Chondrocyte (in vitro differentiated cells): ENCODE measurements around the gene RUNX1. TPM values are rescaled to one million over a fixed set of nuclear protein-coding genes. Genes with fewer than 3 reads are reported as not detected.
A peak's percentile ranks its signal among the peaks of the same experiment; 100 is the strongest.

Experiments used
- DNase-seq: peaks from one replicate; pipeline ENCODE4 v3.0.0; 2021; ENCODE audit warnings: mixed read lengths, low spot score
- H3K27ac Mint-ChIP-seq: one replicate; pipeline ENCODE4 v1.8.0; 2021; ENCODE audit warnings: mild to moderate bottlenecking, moderate library complexity, mixed read lengths; ENCODE audit not compliant: unreplicated experiment
- H3K27me3 Mint-ChIP-seq: 2 replicates; pipeline ENCODE4 v1.8.0; 2021; ENCODE audit warnings: low read depth, mixed read lengths
- H3K36me3 Mint-ChIP-seq: 2 replicates; pipeline ENCODE4 v1.8.0; 2021; ENCODE audit warnings: low read depth, mixed read lengths
- H3K4me1 Mint-ChIP-seq: 2 replicates; pipeline ENCODE4 v1.8.0; 2021; ENCODE audit warnings: low read depth, mild to moderate bottlenecking, mixed read lengths
- H3K4me3 Mint-ChIP-seq: one replicate; pipeline ENCODE4 v1.8.0; 2021; ENCODE audit warnings: mild to moderate bottlenecking, moderate library complexity, mixed read lengths; ENCODE audit not compliant: unreplicated experiment
- H3K9me3 Mint-ChIP-seq: 2 replicates; pipeline ENCODE4 v1.8.0; 2021; ENCODE audit warnings: low read depth, mixed read lengths
- total RNA-seq: library from RNA; stranded (reverse); gene quantifications from 3 replicates; pipeline ENCODE4 v1.2.1, GENCODE V29; 2021
- TF ChIP-seq, protein P1 (sequence below): fragments of 200-600 bp; sonication (generic); IDR thresholded peaks from 2 replicates; pipeline ENCODE4 v1.5.0; 2021; ENCODE audit warnings: antibody characterized with exemption, mild to moderate bottlenecking, moderate library complexity

RUNX1 gene
- total RNA-seq, 1 donor from 2014 or later: 37.9 TPM

DNA sequence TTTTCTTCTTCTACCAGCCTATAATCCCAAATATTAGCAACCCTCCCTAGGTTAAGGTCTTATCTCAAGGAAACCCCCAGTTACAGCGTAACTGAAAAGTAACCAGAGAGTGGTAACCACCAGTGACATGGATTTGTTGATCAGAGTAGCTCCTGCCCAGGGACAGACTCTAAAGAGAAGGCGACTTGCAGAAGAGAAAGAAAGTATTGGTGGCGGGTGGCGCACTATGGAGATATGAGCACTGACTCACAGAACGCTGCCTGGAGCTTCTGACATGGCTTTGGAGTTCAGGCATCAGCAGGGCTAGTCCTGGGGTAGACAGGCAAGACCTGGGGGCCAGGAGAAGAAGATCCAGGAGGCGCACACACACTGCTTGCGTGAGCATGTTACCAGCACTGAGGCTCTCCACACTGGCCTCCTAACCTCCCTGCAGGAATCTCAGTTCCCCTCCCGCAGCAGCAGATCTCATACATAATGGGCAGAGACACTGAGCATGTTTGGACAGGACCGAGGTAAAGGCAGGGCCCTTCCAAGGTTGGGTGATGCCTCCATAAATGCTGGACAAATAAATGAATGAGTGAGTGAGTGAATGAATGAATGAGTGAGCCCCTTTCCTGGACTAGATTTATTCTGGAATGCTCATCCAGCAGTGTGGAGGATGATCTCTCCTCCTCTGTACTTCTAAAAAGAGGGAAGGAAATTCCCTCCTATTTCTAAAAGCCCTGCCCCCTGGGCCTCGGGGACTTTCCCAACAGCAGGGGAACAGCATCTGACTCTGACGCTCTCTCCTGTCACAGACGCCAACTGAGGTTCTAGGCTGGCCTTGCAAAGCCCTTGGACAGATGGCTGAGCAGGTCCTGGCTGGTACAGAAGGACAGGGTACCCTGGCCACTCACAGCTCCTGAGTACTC, 204.8 kb downstream of the RUNX1 start:
- TF ChIP-seq, protein P1, sequence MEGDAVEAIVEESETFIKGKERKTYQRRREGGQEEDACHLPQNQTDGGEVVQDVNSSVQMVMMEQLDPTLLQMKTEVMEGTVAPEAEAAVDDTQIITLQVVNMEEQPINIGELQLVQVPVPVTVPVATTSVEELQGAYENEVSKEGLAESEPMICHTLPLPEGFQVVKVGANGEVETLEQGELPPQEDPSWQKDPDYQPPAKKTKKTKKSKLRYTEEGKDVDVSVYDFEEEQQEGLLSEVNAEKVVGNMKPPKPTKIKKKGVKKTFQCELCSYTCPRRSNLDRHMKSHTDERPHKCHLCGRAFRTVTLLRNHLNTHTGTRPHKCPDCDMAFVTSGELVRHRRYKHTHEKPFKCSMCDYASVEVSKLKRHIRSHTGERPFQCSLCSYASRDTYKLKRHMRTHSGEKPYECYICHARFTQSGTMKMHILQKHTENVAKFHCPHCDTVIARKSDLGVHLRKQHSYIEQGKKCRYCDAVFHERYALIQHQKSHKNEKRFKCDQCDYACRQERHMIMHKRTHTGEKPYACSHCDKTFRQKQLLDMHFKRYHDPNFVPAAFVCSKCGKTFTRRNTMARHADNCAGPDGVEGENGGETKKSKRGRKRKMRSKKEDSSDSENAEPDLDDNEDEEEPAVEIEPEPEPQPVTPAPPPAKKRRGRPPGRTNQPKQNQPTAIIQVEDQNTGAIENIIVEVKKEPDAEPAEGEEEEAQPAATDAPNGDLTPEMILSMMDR: no peak
- H3K27me3 Mint-ChIP-seq: no peaks in the 10 kb centered on the region
- no peak for DNase-seq
- H3K27ac Mint-ChIP-seq: peak overlapping the region; percentile 69
- peaks cover 46% of the 10 kb centered on the region for H3K4me1 Mint-ChIP-seq
- H3K4me3 Mint-ChIP-seq: no peak overlapping the region
- peaks cover 25% of the 10 kb centered on the region for H3K36me3 Mint-ChIP-seq
- H3K9me3 Mint-ChIP-seq: no peaks in the 10 kb centered on the region

DNA sequence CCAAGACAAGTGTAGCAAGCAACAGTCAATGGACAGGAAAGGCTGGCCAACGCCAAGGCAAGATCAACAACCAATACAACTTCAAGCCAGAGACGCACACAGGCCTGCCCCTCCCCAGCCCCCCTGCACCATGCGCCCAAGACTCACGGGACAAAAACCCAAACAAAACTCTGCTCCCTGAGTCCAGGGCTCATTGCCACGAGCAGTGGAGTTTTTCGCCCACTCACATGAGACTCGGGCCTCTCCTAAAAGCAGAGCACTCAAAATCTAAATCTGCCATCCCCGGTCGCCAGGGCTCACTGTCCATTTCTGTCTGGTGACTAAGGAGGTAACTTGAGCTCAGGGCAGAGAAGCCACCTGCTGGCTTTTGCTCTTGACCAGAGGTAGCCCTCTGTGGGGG, 205.5 kb downstream of the RUNX1 start:
- H3K27ac Mint-ChIP-seq: no peak overlapping the region
- H3K9me3 Mint-ChIP-seq: no peaks in the 10 kb centered on the region
- TF ChIP-seq, protein P1: no peak
- DNase-seq: no peak
- H3K36me3 Mint-ChIP-seq: peaks cover 28% of the 10 kb centered on the region
- H3K4me1 Mint-ChIP-seq: peaks cover 49% of the 10 kb centered on the region
- no peak overlapping the region for H3K4me3 Mint-ChIP-seq
- no peaks in the 10 kb centered on the region for H3K27me3 Mint-ChIP-seq

DNA sequence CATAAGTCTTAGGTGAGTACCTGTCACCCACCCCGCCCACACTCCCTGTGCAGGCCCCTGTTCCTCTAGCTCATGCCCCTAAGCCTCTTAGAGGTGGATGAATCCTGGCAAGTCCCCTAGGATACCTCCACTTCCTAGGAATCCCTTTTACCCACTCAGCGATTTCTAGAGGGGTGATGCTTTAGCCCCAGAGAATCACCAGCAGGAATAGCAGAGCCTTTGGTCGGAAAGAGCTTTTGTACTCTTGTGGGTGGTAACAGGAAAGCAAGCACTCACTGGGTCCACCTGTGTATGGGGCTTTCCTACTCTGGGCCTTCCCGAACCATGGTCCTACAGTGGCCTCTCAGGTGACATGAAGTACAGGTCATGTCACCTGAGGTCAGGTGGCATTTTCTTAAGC, 207.9 kb downstream of the RUNX1 start:
- no peaks in the 10 kb centered on the region for H3K27me3 Mint-ChIP-seq
- TF ChIP-seq, protein P1: no peak
- H3K9me3 Mint-ChIP-seq: no peaks in the 10 kb centered on the region
- no peak for DNase-seq
- no peak overlapping the region for H3K27ac Mint-ChIP-seq
- H3K36me3 Mint-ChIP-seq: peaks cover 26% of the 10 kb centered on the region
- H3K4me3 Mint-ChIP-seq: no peak overlapping the region
- peaks cover 52% of the 10 kb centered on the region for H3K4me1 Mint-ChIP-seq

DNA sequence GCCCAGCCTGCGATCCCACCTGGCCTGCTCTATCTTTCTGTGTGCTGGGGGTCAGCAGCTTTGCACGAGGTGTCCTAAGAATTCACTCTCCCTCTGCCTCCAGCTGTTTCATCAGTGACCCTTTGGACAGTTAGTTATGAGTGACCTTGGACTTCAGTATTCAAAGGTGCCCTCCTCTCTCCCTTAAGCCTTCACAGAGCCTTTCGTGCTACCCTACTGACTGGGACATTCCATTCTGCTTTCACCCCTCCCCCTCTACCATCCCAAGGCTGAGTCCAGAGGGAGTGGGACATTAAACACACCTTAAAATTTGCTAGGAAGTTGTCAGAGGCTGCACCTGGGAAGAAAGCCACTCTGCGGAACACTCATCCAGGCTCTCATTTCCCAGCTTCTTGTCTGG, 208.4 kb downstream of the RUNX1 start:
- H3K9me3 Mint-ChIP-seq: no peaks in the 10 kb centered on the region
- peaks cover 26% of the 10 kb centered on the region for H3K36me3 Mint-ChIP-seq
- no peak overlapping the region for H3K4me3 Mint-ChIP-seq
- no peaks in the 10 kb centered on the region for H3K27me3 Mint-ChIP-seq
- TF ChIP-seq, protein P1: no peak
- DNase-seq: no peak
- no peak overlapping the region for H3K27ac Mint-ChIP-seq
- peaks cover 52% of the 10 kb centered on the region for H3K4me1 Mint-ChIP-seq

DNA sequence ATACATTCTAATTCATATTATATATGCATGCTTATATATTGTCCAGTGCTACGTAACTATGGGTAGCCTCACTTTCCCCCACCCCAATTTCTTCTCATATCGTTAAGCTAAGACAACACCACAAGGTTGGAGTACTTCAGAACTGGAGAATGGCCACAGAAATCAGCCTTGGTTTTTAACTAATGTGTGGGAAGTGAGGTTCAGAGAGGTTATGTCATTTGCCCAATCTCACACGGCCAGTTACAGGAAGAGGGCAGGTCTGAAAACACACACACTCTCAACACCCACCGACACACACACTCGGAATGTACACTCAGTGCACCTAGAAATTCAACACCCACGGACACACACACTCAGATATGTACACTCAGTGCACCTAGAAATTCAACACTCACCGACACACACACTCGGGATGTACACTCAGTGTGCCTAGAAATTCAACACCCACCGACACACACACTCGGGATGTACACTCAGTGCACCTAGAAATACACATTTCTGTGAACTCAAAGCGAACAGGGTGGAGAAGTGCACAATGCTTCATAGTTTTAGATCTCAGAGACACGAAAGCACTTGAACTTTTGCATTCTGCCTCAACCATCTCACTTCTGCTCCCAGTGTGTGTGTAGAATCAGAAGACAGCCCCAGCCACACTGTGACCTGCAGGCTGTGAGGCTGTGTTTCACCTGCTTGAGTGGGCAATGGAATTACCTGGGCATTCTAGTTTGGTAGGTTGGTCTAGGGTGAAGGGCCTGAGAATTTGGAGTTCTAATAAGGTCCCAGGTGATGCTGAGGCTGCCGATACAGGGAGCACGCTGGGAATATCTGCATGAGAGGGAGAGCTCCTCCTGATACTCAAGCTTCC, 209.9 kb downstream of the RUNX1 start:
- Mint-ChIP-seq H3K4me1 (peaks cover 45% of the 10 kb centered on the region), H3K27me3 (no peaks in the 10 kb centered on the region), H3K4me3 (no peak overlapping the region), H3K27ac (no peak overlapping the region), H3K36me3 (peaks cover 21% of the 10 kb centered on the region), H3K9me3 (no peaks in the 10 kb centered on the region)
- no peak for DNase-seq
- TF ChIP-seq, protein P1: no peak
